ENCODE data around the gene KLHL26.

DNA sequence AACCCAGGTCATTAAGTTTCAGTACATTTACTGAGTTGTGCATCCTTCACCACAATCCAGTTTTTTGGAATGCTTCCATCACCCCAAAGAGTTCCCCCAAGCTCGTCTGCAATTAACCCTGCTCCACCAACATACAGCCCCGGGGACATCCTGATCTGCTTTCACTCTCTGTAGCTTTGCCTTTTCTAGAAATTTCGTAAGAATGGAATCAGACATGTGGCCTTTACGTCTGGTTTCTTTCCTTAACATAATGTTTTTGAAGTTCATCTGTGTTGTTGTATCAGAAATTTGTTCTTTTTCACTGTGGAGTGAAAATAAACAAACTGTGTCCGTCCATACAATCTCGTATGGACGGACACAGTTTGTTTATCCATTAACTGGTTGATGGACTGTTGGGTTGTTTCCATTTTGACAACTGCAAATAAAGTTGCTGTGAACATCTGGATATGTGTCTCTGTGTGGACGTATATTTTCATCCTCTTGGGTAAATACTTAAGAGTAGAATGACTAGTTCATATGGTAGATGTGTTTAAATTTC is 2.9 kb downstream of the KLHL26 start:
- TF ChIP-seq, protein P1, sequence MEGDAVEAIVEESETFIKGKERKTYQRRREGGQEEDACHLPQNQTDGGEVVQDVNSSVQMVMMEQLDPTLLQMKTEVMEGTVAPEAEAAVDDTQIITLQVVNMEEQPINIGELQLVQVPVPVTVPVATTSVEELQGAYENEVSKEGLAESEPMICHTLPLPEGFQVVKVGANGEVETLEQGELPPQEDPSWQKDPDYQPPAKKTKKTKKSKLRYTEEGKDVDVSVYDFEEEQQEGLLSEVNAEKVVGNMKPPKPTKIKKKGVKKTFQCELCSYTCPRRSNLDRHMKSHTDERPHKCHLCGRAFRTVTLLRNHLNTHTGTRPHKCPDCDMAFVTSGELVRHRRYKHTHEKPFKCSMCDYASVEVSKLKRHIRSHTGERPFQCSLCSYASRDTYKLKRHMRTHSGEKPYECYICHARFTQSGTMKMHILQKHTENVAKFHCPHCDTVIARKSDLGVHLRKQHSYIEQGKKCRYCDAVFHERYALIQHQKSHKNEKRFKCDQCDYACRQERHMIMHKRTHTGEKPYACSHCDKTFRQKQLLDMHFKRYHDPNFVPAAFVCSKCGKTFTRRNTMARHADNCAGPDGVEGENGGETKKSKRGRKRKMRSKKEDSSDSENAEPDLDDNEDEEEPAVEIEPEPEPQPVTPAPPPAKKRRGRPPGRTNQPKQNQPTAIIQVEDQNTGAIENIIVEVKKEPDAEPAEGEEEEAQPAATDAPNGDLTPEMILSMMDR (IDR thresholded peaks at IDR 0.05; ENCODE audit: insufficient read depth, low read length, poor library complexity, severe bottlenecking): no peak
- no peak for TF ChIP-seq EZH2phosphoT487 (conservative IDR thresholded peaks at IDR 0.05; ENCODE audit: low read length)

All from SU-DHL-6 (cell line).